Stomach (tissue), 9 donors: Measurements from ENCODE around the gene SSMEM1. TPM values are rescaled to one million over a fixed set of nuclear protein-coding genes. Genes with fewer than 3 reads are reported as not detected.

Source experiments
- DNase-seq, 2 donors: peaks; one replicate each; pipeline versions ENCODE4 v3.0.0 to v3.0.0-alpha.2; 2013 to 2019
- H3K27ac ChIP-seq, 5 donors: fragments of 200-600 bp in 4 of 5; sonication (generic) in 4 of 5; one replicate each; pipeline ENCODE4 v1.5.1; 2013 to 2019; ENCODE audit warnings: mild to moderate bottlenecking in 1 of 5, moderate library complexity in 1 of 5
- H3K27me3 ChIP-seq, 3 donors: fragments of 200-600 bp; sonication (generic); one replicate each; pipeline ENCODE4 v1.5.1; 2017 to 2019; ENCODE audit warnings: mixed run types in 1 of 3
- H3K36me3 ChIP-seq, 4 donors: fragments of 200-600 bp; sonication (generic); 1 replicate in 3 of 4; 2 replicates in 1 of 4; pipeline ENCODE4 v1.5.1; 2016 to 2019
- H3K4me1 ChIP-seq, 4 donors: fragments of 200-600 bp; sonication (generic); one replicate each; pipeline ENCODE4 v1.5.1; 2016 to 2019
- H3K4me3 ChIP-seq, 4 donors: fragments of 200-600 bp; sonication (generic) in 3 of 4; one replicate each; pipeline ENCODE4 v1.5.1; 2016 to 2019; ENCODE audit warnings: mild to moderate bottlenecking in 1 of 4
- H3K9me3 ChIP-seq, 4 donors: fragments of 200-600 bp; sonication (generic); one replicate each; pipeline ENCODE4 v1.5.1; 2016 to 2019
- CTCF ChIP-seq, 7 experiments: fragments of 450-650 bp in 4 of 7; fragments of 200-600 bp in 3 of 7; sonication (generic) in 3 of 7; IDR thresholded peaks; one replicate each; pipeline ENCODE4 v1.5.1; 2016 to 2019; ENCODE audit warnings: antibody characterized with exemption in 7 of 7, control low read depth in 2 of 7, mild to moderate bottlenecking in 1 of 7
- EP300 ChIP-seq: sonication (generic); formaldehyde crosslinking; IDR thresholded peaks from one replicate; pipeline ENCODE4 v1.6.1; 2017; ENCODE audit warnings: antibody characterized with exemption
- POLR2A ChIP-seq, 4 donors: fragments of 450-650 bp; IDR thresholded peaks; one replicate each; pipeline ENCODE4 v1.6.1; 2016; ENCODE audit warnings: antibody characterized with exemption in 4 of 4, control low read depth in 2 of 4, mild to moderate bottlenecking in 1 of 4, moderate library complexity in 1 of 4
- POLR2AphosphoS5 ChIP-seq, 3 donors: sonication (generic); formaldehyde crosslinking; IDR thresholded peaks; one replicate each; pipeline ENCODE4 v1.6.1; 2016; ENCODE audit warnings: antibody characterized with exemption in 3 of 3
- WGBS, 5 donors: extraction: QIAGEN DNeasy Blood & Tissue Kit in 3 of 5; methylation state at CpG; one replicate each; pipeline versions ENCODE4 v1.1.5 to v1.1.7; 2013 to 2018; 5-methylcytosine and 5-hydroxymethylcytosine counted together
- intact Hi-C: fragments of 100-400 bp; cut with DNase I; formaldehyde crosslinking; loops from one replicate; pipeline ENCODE4 v1.15.1; 2023; ENCODE audit warnings: low total_unique reads
- polyA plus RNA-seq, 3 donors: library from polyadenylated mRNA; stranded (reverse); fragments of 200-250 nt; gene quantifications; one replicate each; pipeline ENCODE4 v1.2.3, GENCODE V29; 2013
- total RNA-seq, 5 donors: library from RNA; depleted of rRNA; stranded (reverse); fragments of >200 nt; gene quantifications; one replicate each; pipeline versions ENCODE4 v1.1.0 to v1.2.3, GENCODE V29; 2014 to 2016
- donor health status: healthy with polysubstance abuse.
- donor health status: Bipolar disorder and iron deficiency.
- donor health status: healthy.

Gene SSMEM1
- total and polyA plus RNA-seq, 8 donors: not detected

GRCh38 chr7:130213828-130214227 lies 6.2 kb downstream of the SSMEM1 start:
- H3K27me3 ChIP-seq: peaks cover 0 to 5% (median 0%) of the 10 kb centered on the region in 3 donors
- H3K36me3 ChIP-seq: no peaks in the 10 kb centered on the region
- no peaks in the 10 kb centered on the region for H3K4me1 ChIP-seq
- H3K4me3 ChIP-seq: no peak overlapping the region
- intact Hi-C loops: no loop called here
- TF ChIP-seq POLR2A (IDR thresholded peaks at IDR 0.05): no peak
- DNase-seq: no peak
- H3K27ac ChIP-seq: no peak overlapping the region
- 31 to 67% (median 53%) methylated on average over 1 of the region's 1 CpG for WGBS, 5 donors
- no peaks in the 10 kb centered on the region for H3K9me3 ChIP-seq

- Histone ChIP-seq H3K27ac (no peak overlapping the region), H3K9me3 (no peaks in the 10 kb centered on the region), H3K4me1 (no peaks in the 10 kb centered on the region), H3K27me3 (peaks cover 0 to 5% (median 0%) of the 10 kb centered on the region in 3 donors), H3K36me3 (no peaks in the 10 kb centered on the region), H3K4me3 (no peak overlapping the region)
- TF ChIP-seq POLR2A (IDR thresholded peaks at IDR 0.05) (no peak), POLR2AphosphoS5 (IDR thresholded peaks at IDR 0.05) (no peak), EP300 (no peak), CTCF (IDR thresholded peaks at IDR 0.05) (no peak)
- DNase-seq: no peak
- WGBS, 5 donors: 88 to 96% (median 93%) methylated on average over 9 of the region's 9 CpGs
- intact Hi-C loops: no loop called here
Measured at GRCh38 chr7:130216025-130216424, 8.4 kb downstream of the SSMEM1 start.

DNA sequence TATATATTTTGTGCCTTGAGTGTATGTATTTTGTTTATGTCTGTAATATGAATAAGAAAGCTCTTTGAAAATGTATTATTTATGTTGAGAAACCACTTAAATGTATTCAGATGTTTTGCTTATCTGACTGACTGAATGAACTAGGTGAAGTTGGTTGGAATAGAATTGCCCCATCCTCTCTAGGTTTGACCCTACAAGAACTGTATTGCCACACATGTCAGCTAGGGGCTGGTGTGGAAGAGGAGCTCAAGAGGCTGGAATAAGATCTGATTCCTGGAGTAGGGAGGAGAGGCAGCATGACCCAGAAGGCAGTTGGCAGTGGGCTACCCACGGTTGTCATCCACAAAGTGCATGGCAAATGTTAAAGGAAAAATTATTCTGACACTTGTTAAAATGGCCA lies 9.1 kb downstream of the SSMEM1 start:
- TF ChIP-seq CTCF (IDR thresholded peaks at IDR 0.05): no peak
- no peak for TF ChIP-seq EP300
- TF ChIP-seq POLR2A (IDR thresholded peaks at IDR 0.05): no peak
- TF ChIP-seq POLR2AphosphoS5 (IDR thresholded peaks at IDR 0.05): no peak
- Histone ChIP-seq H3K9me3 (no peaks in the 10 kb centered on the region), H3K4me1 (no peaks in the 10 kb centered on the region), H3K27ac (no peak overlapping the region), H3K27me3 (peaks cover 0 to 5% (median 0%) of the 10 kb centered on the region in 3 donors), H3K36me3 (no peaks in the 10 kb centered on the region), H3K4me3 (no peak overlapping the region)
- DNase-seq: no peak
- 76 to 94% (median 81%) methylated on average over 1 of the region's 1 CpG for WGBS, 5 donors
- intact Hi-C loops: no loop called here

DNA sequence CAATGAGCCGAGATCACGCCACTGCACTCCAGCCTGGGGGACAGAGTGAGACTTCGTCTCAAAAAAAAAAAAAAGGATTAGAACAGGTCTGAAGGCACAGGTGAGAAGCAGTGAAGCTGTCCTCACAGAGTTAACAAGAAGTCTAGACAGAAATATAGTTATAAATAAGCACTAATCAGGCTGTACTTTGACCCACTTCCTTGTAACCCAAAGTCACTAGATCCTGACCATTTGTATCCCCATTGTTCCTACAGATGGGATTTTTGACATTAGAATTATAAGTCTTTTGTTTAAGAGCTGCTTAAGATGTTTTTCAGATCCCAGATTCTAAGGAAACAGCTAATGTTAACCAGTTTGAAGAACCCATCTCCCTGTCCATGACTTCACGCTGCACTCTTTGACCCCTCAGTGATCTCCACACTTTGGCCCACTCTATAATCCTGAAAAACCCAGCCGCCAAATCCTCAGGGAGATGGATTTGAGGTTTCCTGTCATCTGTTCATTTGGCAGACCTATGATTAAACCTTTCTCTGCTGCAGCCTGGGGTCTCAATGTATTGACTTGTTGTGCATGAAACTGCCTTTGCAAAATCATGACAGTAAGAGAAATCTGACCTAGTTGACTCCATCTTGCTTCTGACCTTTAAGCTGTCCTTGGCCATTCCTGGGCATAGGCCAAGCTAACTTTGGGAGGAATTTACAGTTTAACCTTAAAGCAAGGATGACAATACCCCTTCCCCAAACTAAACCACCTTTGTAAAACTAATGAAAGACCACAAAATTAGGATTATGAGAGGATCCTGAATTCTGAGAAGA lies 11.4 kb downstream of the SSMEM1 start:
- no peaks in the 10 kb centered on the region for H3K36me3 ChIP-seq
- no peak overlapping the region for H3K27ac ChIP-seq
- no peak overlapping the region for H3K4me3 ChIP-seq
- 79 to 90% (median 84%) methylated on average over 5 of the region's 5 CpGs for WGBS, 5 donors
- TF ChIP-seq CTCF (IDR thresholded peaks at IDR 0.05): no peak
- no peak for TF ChIP-seq POLR2AphosphoS5 (IDR thresholded peaks at IDR 0.05)
- no peak for TF ChIP-seq EP300
- no peak for TF ChIP-seq POLR2A (IDR thresholded peaks at IDR 0.05)
- intact Hi-C loops: no loop called here
- H3K9me3 ChIP-seq: no peaks in the 10 kb centered on the region
- H3K4me1 ChIP-seq: no peaks in the 10 kb centered on the region
- no peak for DNase-seq
- H3K27me3 ChIP-seq: peaks cover 0 to 5% (median 0%) of the 10 kb centered on the region in 3 donors

- intact Hi-C loops: no loop called here
- no peaks in the 10 kb centered on the region for H3K4me1 ChIP-seq
- no peak overlapping the region for H3K4me3 ChIP-seq
- no peak overlapping the region for H3K27ac ChIP-seq
- no peaks in the 10 kb centered on the region for H3K36me3 ChIP-seq
- no peak for TF ChIP-seq CTCF (IDR thresholded peaks at IDR 0.05)
- no peak for TF ChIP-seq POLR2A (IDR thresholded peaks at IDR 0.05)
- no peak for TF ChIP-seq EP300
- no peak for TF ChIP-seq POLR2AphosphoS5 (IDR thresholded peaks at IDR 0.05)
- peaks cover 0 to 3% (median 0%) of the 10 kb centered on the region in 3 donors for H3K27me3 ChIP-seq
- H3K9me3 ChIP-seq: no peaks in the 10 kb centered on the region
- WGBS, 5 donors: 40 to 74% (median 50%) methylated on average over 8 to 9 of the region's 9 CpGs
- DNase-seq: peak in 1 of 2 donors; percentile 79
Measured at GRCh38 chr7:130219871-130220270, 12.2 kb downstream of the SSMEM1 start.
